Measurements from ENCODE around the gene PRKAG2.

DNA sequence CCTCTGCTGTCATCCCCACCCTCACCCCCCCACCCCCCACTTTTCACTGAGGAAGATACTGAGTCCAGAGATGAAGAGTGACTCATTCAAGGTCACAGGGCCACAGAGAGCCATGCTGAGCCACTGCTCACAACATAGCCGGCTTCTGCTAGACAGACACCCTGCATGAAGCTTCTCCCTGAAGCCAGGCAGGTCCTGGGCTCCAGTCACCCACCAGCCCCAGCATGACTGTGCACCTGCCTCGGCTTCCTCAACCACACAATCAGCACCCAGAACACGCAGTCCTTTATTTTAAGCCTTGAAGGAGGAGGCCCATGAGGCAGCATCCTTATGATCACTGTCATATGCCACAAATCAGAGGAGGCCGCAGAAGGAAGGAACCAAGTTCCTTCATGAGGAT is 19.2 kb upstream of the PRKAG2 start:
- TF ChIP-seq, protein P1, sequence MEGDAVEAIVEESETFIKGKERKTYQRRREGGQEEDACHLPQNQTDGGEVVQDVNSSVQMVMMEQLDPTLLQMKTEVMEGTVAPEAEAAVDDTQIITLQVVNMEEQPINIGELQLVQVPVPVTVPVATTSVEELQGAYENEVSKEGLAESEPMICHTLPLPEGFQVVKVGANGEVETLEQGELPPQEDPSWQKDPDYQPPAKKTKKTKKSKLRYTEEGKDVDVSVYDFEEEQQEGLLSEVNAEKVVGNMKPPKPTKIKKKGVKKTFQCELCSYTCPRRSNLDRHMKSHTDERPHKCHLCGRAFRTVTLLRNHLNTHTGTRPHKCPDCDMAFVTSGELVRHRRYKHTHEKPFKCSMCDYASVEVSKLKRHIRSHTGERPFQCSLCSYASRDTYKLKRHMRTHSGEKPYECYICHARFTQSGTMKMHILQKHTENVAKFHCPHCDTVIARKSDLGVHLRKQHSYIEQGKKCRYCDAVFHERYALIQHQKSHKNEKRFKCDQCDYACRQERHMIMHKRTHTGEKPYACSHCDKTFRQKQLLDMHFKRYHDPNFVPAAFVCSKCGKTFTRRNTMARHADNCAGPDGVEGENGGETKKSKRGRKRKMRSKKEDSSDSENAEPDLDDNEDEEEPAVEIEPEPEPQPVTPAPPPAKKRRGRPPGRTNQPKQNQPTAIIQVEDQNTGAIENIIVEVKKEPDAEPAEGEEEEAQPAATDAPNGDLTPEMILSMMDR (conservative IDR thresholded peaks at IDR 0.05; ENCODE audit: low read length): no peak
- TF ChIP-seq EZH2phosphoT487 (IDR thresholded peaks at IDR 0.05; ENCODE audit: borderline replicate concordance): no peak
